Caco-2 (cell line): ENCODE measurements around the gene RNLS. TPM values are rescaled to one million over a fixed set of nuclear protein-coding genes. Genes with fewer than 3 reads are reported as not detected.

Experiments
- BruUV-seq: library from RNA; stranded (reverse); fragments of 400-500 nt; replicated peaks from 2 replicates; lab custom pipeline; 2021; lab: Mats Ljungman, UMichigan
- CTCF ChIA-PET: fragments of 300-600 bp; sonication (Branson Sonifier 250); formaldehyde crosslinking; loops from one replicate; lab custom pipeline; 2022; ENCODE audit warnings: antibody characterized with exemption; lab: Charles Lee
- POLR2A ChIA-PET: fragments of 300-600 bp; sonication (Branson Sonifier 250); formaldehyde crosslinking; loops from one replicate; lab custom pipeline; 2022; ENCODE audit warnings: antibody characterized with exemption; lab: Charles Lee
- DNase-seq, 2 experiments: peaks; one replicate each; pipeline versions ENCODE4 v3.0.0 to v3.0.0-alpha.2; 2020 to 2022
- H3K27me3 ChIP-seq: replicated peaks from 2 replicates; pipeline ENCODE4 v1.6.0; 2011; ENCODE audit warnings: low read length; ENCODE audit not compliant: control insufficient read depth, insufficient read depth
- H3K36me3 ChIP-seq: 2 replicates; pipeline ENCODE4 v1.5.1; 2011; ENCODE audit warnings: low read length; ENCODE audit not compliant: control insufficient read depth, insufficient read depth
- H3K4me1 ChIP-seq: fragments of 250-450 bp; sonication (Bioruptor Pico); 2 replicates; pipeline ENCODE4 v1.5.1; 2020; ENCODE audit warnings: mild to moderate bottlenecking
- H3K4me3 ChIP-seq: 2 replicates; pipeline ENCODE4 v1.5.1; 2011; ENCODE audit warnings: low read depth, mild to moderate bottlenecking, control low read depth, low read length
- H3K9me3 ChIP-seq: fragments of 250-450 bp; sonication (Bioruptor Pico); 2 replicates; pipeline ENCODE4 v1.5.1; 2020; ENCODE audit warnings: mild to moderate bottlenecking, moderate library complexity
- H3K27ac Mint-ChIP-seq: one replicate; pipeline ENCODE4 v1.8.0; 2022; ENCODE audit warnings: mixed read lengths; ENCODE audit not compliant: unreplicated experiment
- H3K27me3 Mint-ChIP-seq: one replicate; pipeline ENCODE4 v1.8.0; 2022; ENCODE audit warnings: mixed read lengths; ENCODE audit not compliant: insufficient read depth, unreplicated experiment
- H3K36me3 Mint-ChIP-seq: one replicate; pipeline ENCODE4 v1.8.0; 2022; ENCODE audit warnings: mild to moderate bottlenecking, mixed read lengths; ENCODE audit not compliant: insufficient read depth, unreplicated experiment
- H3K4me1 Mint-ChIP-seq: one replicate; pipeline ENCODE4 v1.8.0; 2022; ENCODE audit warnings: low read depth, mixed read lengths; ENCODE audit not compliant: unreplicated experiment
- H3K4me3 Mint-ChIP-seq: one replicate; pipeline ENCODE4 v1.8.0; 2022; ENCODE audit warnings: mild to moderate bottlenecking, moderate library complexity, mixed read lengths; ENCODE audit not compliant: unreplicated experiment
- H3K9me3 Mint-ChIP-seq: one replicate; pipeline ENCODE4 v1.8.0; 2022; ENCODE audit warnings: mixed read lengths; ENCODE audit not compliant: unreplicated experiment
- intact Hi-C: fragments of 100-400 bp; cut with micrococcal nuclease; formaldehyde crosslinking; loops from one replicate; pipeline ENCODE4 v1.10.0; 2022; ENCODE audit not compliant: unreplicated experiment
- total RNA-seq: library from RNA; stranded (reverse); gene quantifications from 2 replicates; pipeline ENCODE4 v1.2.3, GENCODE V29; 2022
- TF ChIP-seq, protein P1 (sequence below), 2 experiments: fragments of 200-600 bp in 1 of 2; IDR thresholded peaks; 1 replicate in 1 of 2; 2 replicates in 1 of 2; pipeline versions ENCODE4 v1.5.1 to v1.8.0; 2011 to 2022; ENCODE audit warnings: antibody characterized with exemption in 1 of 2, control low read depth in 1 of 2, inconsistent platforms in 1 of 2, low read depth in 1 of 2, low read length in 1 of 2, mild to moderate bottlenecking in 1 of 2, moderate library complexity in 1 of 2; ENCODE audit not compliant: insufficient read depth in 1 of 2, severe bottlenecking in 1 of 2, unreplicated experiment in 1 of 2

Gene RNLS
- total RNA-seq, 1 experiment from 2014 or later = 5.7 TPM

DNA sequence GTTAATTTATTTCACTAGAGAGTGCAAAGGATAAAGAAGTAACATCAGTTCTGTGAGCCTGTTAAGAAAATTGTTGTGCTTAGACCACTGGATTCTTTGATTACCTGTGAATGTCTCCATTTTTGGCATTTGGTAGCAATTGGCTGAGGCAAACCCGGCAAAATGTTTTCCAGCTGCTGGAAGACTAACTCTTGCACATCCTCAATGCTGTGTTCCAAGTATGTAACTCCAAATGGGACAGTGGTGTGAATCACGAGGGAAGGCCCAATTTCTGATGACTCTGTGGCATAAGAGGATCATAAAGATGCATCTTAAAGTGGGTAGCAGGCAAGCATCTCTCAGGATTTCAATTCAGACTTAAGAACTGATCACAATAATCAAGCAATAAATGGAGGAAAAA is 268.8 kb downstream of the RNLS start:
- Mint-ChIP-seq H3K4me3 (no peak overlapping the region), H3K9me3 (peaks cover 9% of the 10 kb centered on the region), H3K27ac (no peak overlapping the region), H3K4me1 (no peaks in the 10 kb centered on the region), H3K36me3 (no peaks in the 10 kb centered on the region), H3K27me3 (no peaks in the 10 kb centered on the region)
- DNase-seq = no peak
- BruUV-seq = no TSS peak
- TF ChIP-seq, protein P1, sequence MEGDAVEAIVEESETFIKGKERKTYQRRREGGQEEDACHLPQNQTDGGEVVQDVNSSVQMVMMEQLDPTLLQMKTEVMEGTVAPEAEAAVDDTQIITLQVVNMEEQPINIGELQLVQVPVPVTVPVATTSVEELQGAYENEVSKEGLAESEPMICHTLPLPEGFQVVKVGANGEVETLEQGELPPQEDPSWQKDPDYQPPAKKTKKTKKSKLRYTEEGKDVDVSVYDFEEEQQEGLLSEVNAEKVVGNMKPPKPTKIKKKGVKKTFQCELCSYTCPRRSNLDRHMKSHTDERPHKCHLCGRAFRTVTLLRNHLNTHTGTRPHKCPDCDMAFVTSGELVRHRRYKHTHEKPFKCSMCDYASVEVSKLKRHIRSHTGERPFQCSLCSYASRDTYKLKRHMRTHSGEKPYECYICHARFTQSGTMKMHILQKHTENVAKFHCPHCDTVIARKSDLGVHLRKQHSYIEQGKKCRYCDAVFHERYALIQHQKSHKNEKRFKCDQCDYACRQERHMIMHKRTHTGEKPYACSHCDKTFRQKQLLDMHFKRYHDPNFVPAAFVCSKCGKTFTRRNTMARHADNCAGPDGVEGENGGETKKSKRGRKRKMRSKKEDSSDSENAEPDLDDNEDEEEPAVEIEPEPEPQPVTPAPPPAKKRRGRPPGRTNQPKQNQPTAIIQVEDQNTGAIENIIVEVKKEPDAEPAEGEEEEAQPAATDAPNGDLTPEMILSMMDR (IDR thresholded peaks at IDR 0.05; ENCODE audit: insufficient read depth in 1 of 2, low read depth in 1 of 2, low read length in 1 of 2, severe bottlenecking in 1 of 2, unreplicated experiment in 1 of 2) = no peak
- Histone ChIP-seq H3K36me3 (no peaks in the 10 kb centered on the region), H3K4me3 (no peak overlapping the region), H3K9me3 (no peaks in the 10 kb centered on the region), H3K27me3 (no peaks in the 10 kb centered on the region), H3K4me1 (no peaks in the 10 kb centered on the region)
- intact Hi-C loops = no loop called here
- ChIA-PET POLR2A (no interaction called here), CTCF (no interaction called here)

- POLR2A ChIA-PET = no interaction called here
- H3K27me3 ChIP-seq = no peaks in the 10 kb centered on the region
- no peak for DNase-seq
- H3K36me3 Mint-ChIP-seq = no peaks in the 10 kb centered on the region
- H3K27ac Mint-ChIP-seq = no peak overlapping the region
- CTCF ChIA-PET = no interaction called here
- H3K27me3 Mint-ChIP-seq = no peaks in the 10 kb centered on the region
- no peaks in the 10 kb centered on the region for H3K4me1 ChIP-seq
- H3K4me1 Mint-ChIP-seq = no peaks in the 10 kb centered on the region
- H3K4me3 Mint-ChIP-seq = no peak overlapping the region
- TF ChIP-seq, protein P1 (IDR thresholded peaks at IDR 0.05; ENCODE audit: insufficient read depth in 1 of 2, low read depth in 1 of 2, low read length in 1 of 2, severe bottlenecking in 1 of 2, unreplicated experiment in 1 of 2) = no peak
- BruUV-seq = no TSS peak
- no peak overlapping the region for H3K4me3 ChIP-seq
- peaks cover 4% of the 10 kb centered on the region for H3K9me3 Mint-ChIP-seq
- H3K9me3 ChIP-seq = no peaks in the 10 kb centered on the region
- H3K36me3 ChIP-seq = no peaks in the 10 kb centered on the region
- intact Hi-C loops = no loop called here
These were observed 269.2 kb downstream of the RNLS start for GRCh38 chr10:88313878-88314277.

GRCh38 chr10:88312855-88313254 is 270.3 kb downstream of the RNLS start:
- no peaks in the 10 kb centered on the region for H3K4me1 ChIP-seq
- DNase-seq = no peak
- POLR2A ChIA-PET = no interaction called here
- H3K36me3 ChIP-seq = no peaks in the 10 kb centered on the region
- CTCF ChIA-PET = no interaction called here
- H3K27ac Mint-ChIP-seq = no peak overlapping the region
- no peaks in the 10 kb centered on the region for H3K4me1 Mint-ChIP-seq
- no peaks in the 10 kb centered on the region for H3K9me3 ChIP-seq
- intact Hi-C loops = no loop called here
- H3K4me3 ChIP-seq = no peak overlapping the region
- BruUV-seq = no TSS peak
- H3K4me3 Mint-ChIP-seq = no peak overlapping the region
- H3K27me3 ChIP-seq = no peaks in the 10 kb centered on the region
- TF ChIP-seq, protein P1 (IDR thresholded peaks at IDR 0.05; ENCODE audit: insufficient read depth in 1 of 2, low read depth in 1 of 2, low read length in 1 of 2, severe bottlenecking in 1 of 2, unreplicated experiment in 1 of 2) = no peak
- no peaks in the 10 kb centered on the region for H3K36me3 Mint-ChIP-seq
- H3K27me3 Mint-ChIP-seq = no peaks in the 10 kb centered on the region
- no peaks in the 10 kb centered on the region for H3K9me3 Mint-ChIP-seq
